Measurements from ENCODE around the gene IQSEC3.

Gene IQSEC3

GRCh38 chr12:117816-118345 lies 51.3 kb downstream of the IQSEC3 start (continued):
- TF ChIP-seq, protein P1, sequence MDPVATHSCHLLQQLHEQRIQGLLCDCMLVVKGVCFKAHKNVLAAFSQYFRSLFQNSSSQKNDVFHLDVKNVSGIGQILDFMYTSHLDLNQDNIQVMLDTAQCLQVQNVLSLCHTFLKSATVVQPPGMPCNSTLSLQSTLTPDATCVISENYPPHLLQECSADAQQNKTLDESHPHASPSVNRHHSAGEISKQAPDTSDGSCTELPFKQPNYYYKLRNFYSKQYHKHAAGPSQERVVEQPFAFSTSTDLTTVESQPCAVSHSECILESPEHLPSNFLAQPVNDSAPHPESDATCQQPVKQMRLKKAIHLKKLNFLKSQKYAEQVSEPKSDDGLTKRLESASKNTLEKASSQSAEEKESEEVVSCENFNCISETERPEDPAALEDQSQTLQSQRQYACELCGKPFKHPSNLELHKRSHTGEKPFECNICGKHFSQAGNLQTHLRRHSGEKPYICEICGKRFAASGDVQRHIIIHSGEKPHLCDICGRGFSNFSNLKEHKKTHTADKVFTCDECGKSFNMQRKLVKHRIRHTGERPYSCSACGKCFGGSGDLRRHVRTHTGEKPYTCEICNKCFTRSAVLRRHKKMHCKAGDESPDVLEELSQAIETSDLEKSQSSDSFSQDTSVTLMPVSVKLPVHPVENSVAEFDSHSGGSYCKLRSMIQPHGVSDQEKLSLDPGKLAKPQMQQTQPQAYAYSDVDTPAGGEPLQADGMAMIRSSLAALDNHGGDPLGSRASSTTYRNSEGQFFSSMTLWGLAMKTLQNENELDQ (tag by site-specific recombination; IDR thresholded peaks at IDR 0.05; ENCODE audit: low read depth) = no peak
- TF ChIP-seq RBAK (tag by site-specific recombination; IDR thresholded peaks at IDR 0.05) (no peak), ZNF623 (tag by site-specific recombination; IDR thresholded peaks at IDR 0.05) (no peak), ZNF292 (tag by site-specific recombination; IDR thresholded peaks at IDR 0.05; ENCODE audit: borderline replicate concordance, low read depth) (no peak)

GRCh38 chr12:118591-118990 lies 52.0 kb downstream of the IQSEC3 start:
- Histone ChIP-seq H3K27ac (ENCODE audit: extremely low read depth, low read depth, low read length) (no peak overlapping the region), H3K36me3 (ENCODE audit: control insufficient read depth in 2 of 2, insufficient read depth in 1 of 2, low read length in 2 of 2) (no peaks in the 10 kb centered on the region), H3K9me3 (ENCODE audit: control insufficient read depth, insufficient read depth, low read depth, low read length) (no peaks in the 10 kb centered on the region), H3K4me3 (ENCODE audit: low read depth, low read length) (no peak overlapping the region), H3K4me1 (ENCODE audit: control insufficient read depth, insufficient read depth, low read length) (no peaks in the 10 kb centered on the region)
- ChIA-PET POLR2A (interaction anchor here (0.6 kb wide), 1 partner anchor 43 kb away, joined by 5 read pairs; no protein-coding TSS in a partner anchor), CTCF (interaction anchor here (1.2 kb wide), 1 partner anchor 11 kb away, joined by 3 read pairs; no protein-coding TSS in a partner anchor)
- TF ChIP-seq ZNF660 (tag by site-specific recombination; IDR thresholded peaks at IDR 0.05) = no peak
- no peak for TF ChIP-seq HOXC10 (CRISPR knock-in tag; IDR thresholded peaks at IDR 0.05)
- TF ChIP-seq YY1 (tag by site-specific recombination; IDR thresholded peaks at IDR 0.05) = no peak
- no peak for TF ChIP-seq ZNF24 (tag by site-specific recombination; IDR thresholded peaks at IDR 0.05)
- TF ChIP-seq, protein P2, sequence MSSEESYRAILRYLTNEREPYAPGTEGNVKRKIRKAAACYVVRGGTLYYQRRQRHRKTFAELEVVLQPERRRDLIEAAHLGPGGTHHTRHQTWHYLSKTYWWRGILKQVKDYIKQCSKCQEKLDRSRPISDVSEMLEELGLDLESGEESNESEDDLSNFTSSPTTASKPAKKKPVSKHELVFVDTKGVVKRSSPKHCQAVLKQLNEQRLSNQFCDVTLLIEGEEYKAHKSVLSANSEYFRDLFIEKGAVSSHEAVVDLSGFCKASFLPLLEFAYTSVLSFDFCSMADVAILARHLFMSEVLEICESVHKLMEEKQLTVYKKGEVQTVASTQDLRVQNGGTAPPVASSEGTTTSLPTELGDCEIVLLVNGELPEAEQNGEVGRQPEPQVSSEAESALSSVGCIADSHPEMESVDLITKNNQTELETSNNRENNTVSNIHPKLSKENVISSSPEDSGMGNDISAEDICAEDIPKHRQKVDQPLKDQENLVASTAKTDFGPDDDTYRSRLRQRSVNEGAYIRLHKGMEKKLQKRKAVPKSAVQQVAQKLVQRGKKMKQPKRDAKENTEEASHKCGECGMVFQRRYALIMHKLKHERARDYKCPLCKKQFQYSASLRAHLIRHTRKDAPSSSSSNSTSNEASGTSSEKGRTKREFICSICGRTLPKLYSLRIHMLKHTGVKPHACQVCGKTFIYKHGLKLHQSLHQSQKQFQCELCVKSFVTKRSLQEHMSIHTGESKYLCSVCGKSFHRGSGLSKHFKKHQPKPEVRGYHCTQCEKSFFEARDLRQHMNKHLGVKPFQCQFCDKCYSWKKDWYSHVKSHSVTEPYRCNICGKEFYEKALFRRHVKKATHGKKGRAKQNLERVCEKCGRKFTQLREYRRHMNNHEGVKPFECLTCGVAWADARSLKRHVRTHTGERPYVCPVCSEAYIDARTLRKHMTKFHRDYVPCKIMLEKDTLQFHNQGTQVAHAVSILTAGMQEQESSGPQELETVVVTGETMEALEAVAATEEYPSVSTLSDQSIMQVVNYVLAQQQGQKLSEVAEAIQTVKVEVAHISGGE (tag by site-specific recombination; conservative IDR thresholded peaks at IDR 0.05; ENCODE audit: low read depth) = no peak
- no peak for TF ChIP-seq MEIS1 (CRISPR knock-in tag; IDR thresholded peaks at IDR 0.05; ENCODE audit: borderline replicate concordance)
- no peak for TF ChIP-seq ZNF555 (tag by site-specific recombination; conservative IDR thresholded peaks at IDR 0.05)
- no peak for TF ChIP-seq OVOL3 (tag by site-specific recombination; IDR thresholded peaks at IDR 0.05)
- TF ChIP-seq SCRT2 (tag by site-specific recombination; IDR thresholded peaks at IDR 0.05) = no peak
- TF ChIP-seq KLF1 (tag by site-specific recombination; IDR thresholded peaks at IDR 0.05) = no peak
- TF ChIP-seq ZNF707 (tag by site-specific recombination; IDR thresholded peaks at IDR 0.05) = no peak
- no peak for TF ChIP-seq WT1 (tag by site-specific recombination; IDR thresholded peaks at IDR 0.05)

DNA sequence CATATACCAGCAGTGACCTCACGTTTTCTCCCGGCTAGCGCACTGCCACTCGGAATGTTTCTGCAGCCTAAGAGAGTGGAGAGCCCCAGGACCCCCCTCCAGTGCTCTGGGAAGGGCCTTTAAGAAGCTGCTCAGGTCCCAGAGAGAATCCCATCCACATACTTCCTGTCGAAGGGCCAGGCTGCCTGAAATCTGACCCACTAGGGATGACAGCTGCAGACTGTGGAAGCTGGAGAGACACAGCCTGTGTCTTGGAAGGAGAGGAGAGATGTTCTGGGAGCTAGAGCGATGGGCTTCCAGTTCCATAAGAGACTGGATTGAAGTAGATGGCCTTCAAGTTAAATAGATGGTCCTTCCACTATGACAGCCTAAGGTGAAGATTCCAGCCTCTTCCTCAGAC lies 54.4 kb downstream of the IQSEC3 start:
- ChIA-PET POLR2A (no interaction called here), CTCF (interaction anchor here (0.5 kb wide), 1 partner anchor 11 kb away, joined by 4 read pairs; no protein-coding TSS in a partner anchor)
- Histone ChIP-seq H3K27ac (ENCODE audit: extremely low read depth, low read depth, low read length) (no peak overlapping the region), H3K9me3 (ENCODE audit: control insufficient read depth, insufficient read depth, low read depth, low read length) (no peaks in the 10 kb centered on the region), H3K4me3 (ENCODE audit: low read depth, low read length) (no peak overlapping the region), H3K4me1 (ENCODE audit: control insufficient read depth, insufficient read depth, low read length) (no peaks in the 10 kb centered on the region), H3K36me3 (ENCODE audit: control insufficient read depth in 2 of 2, insufficient read depth in 1 of 2, low read length in 2 of 2) (no peaks in the 10 kb centered on the region)
- TF ChIP-seq ZNF777 (tag by site-specific recombination; IDR thresholded peaks at IDR 0.05; ENCODE audit: borderline replicate concordance) = no peak
- TF ChIP-seq, protein P3, sequence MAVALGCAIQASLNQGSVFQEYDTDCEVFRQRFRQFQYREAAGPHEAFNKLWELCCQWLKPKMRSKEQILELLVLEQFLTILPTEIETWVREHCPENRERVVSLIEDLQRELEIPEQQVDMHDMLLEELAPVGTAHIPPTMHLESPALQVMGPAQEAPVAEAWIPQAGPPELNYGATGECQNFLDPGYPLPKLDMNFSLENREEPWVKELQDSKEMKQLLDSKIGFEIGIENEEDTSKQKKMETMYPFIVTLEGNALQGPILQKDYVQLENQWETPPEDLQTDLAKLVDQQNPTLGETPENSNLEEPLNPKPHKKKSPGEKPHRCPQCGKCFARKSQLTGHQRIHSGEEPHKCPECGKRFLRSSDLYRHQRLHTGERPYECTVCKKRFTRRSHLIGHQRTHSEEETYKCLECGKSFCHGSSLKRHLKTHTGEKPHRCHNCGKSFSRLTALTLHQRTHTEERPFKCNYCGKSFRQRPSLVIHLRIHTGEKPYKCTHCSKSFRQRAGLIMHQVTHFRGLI (tag by site-specific recombination; IDR thresholded peaks at IDR 0.05) = no peak
- TF ChIP-seq, protein P4, sequence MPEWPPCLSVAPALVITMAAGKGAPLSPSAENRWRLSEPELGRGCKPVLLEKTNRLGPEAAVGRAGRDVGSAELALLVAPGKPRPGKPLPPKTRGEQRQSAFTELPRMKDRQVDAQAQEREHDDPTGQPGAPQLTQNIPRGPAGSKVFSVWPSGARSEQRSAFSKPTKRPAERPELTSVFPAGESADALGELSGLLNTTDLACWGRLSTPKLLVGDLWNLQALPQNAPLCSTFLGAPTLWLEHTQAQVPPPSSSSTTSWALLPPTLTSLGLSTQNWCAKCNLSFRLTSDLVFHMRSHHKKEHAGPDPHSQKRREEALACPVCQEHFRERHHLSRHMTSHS (tag by site-specific recombination; IDR thresholded peaks at IDR 0.05) = no peak
- TF ChIP-seq ZNF792 (tag by site-specific recombination; IDR thresholded peaks at IDR 0.05) = no peak
- no peak for TF ChIP-seq ZNF274 (IDR thresholded peaks at IDR 0.05; ENCODE audit: low read length)
- no peak for TF ChIP-seq ZNF274 (tag by site-specific recombination; IDR thresholded peaks at IDR 0.05; ENCODE audit: borderline replicate concordance)
- no peak for TF ChIP-seq ZBTB6 (tag by site-specific recombination; IDR thresholded peaks at IDR 0.05)
- TF ChIP-seq ZNF530 (tag by site-specific recombination; IDR thresholded peaks at IDR 0.05; ENCODE audit: low read depth) = no peak
- TF ChIP-seq ZNF132 (tag by site-specific recombination; IDR thresholded peaks at IDR 0.05; ENCODE audit: borderline replicate concordance) = no peak
- TF ChIP-seq ZNF623 (tag by site-specific recombination; IDR thresholded peaks at IDR 0.05) = no peak
- TF ChIP-seq FEZF1 (tag by site-specific recombination; IDR thresholded peaks at IDR 0.05) = no peak
